Uterus (tissue), 4 donors: Measurements from ENCODE around the gene SETD4. TPM values are rescaled to one million over a fixed set of nuclear protein-coding genes. Genes with fewer than 3 reads are reported as not detected.

Source experiments
- DNase-seq, 2 donors: peaks; one replicate each; pipeline ENCODE4 v3.0.0-alpha.2; 2019 to 2020
- H3K27ac ChIP-seq, 2 donors: fragments of 200-600 bp; sonication (generic); 1 replicate in 1 of 2; 2 replicates in 1 of 2; pipeline ENCODE4 v1.5.1; 2016 to 2018
- H3K27me3 ChIP-seq, 2 donors: fragments of 200-600 bp; sonication (generic); one replicate each; pipeline ENCODE4 v1.5.1; 2018 to 2019; ENCODE audit warnings: control low read depth in 1 of 2
- H3K36me3 ChIP-seq, 2 donors: fragments of 200-600 bp; sonication (generic); one replicate each; pipeline ENCODE4 v1.5.1; 2019; ENCODE audit warnings: control low read depth in 1 of 2
- H3K4me1 ChIP-seq, 2 donors: fragments of 200-600 bp; sonication (generic); one replicate each; pipeline ENCODE4 v1.5.1; 2018 to 2019; ENCODE audit warnings: control low read depth in 1 of 2
- H3K4me3 ChIP-seq, 2 donors: fragments of 200-600 bp; sonication (generic); 1 replicate in 1 of 2; 2 replicates in 1 of 2; pipeline ENCODE4 v1.5.1; 2018 to 2019; ENCODE audit warnings: mild to moderate bottlenecking in 1 of 2
- H3K9me3 ChIP-seq, 2 donors: fragments of 200-600 bp; sonication (generic); one replicate each; pipeline ENCODE4 v1.5.1; 2019; ENCODE audit warnings: control low read depth in 1 of 2
- POLR2A ChIP-seq, 2 donors: fragments of 450-650 bp; IDR thresholded peaks; one replicate each; pipeline ENCODE4 v1.6.1; 2016; ENCODE audit warnings: antibody characterized with exemption in 2 of 2, mild to moderate bottlenecking in 1 of 2, moderate library complexity in 1 of 2
- intact Hi-C: fragments of 100-400 bp; cut with DNase I; formaldehyde crosslinking; loops from one replicate; pipeline ENCODE4 v1.15.1; 2023; ENCODE audit warnings: low total_unique reads
- small RNA-seq: library from RNA; depleted of rRNA; stranded (forward); fragments of <200 nt; gene quantifications from one replicate; pipeline ENCODE3, GENCODE V24; 2016
- total RNA-seq, 4 donors: library from RNA; depleted of rRNA in 3 of 4; stranded (reverse); fragments of >200 nt in 3 of 4; gene quantifications; one replicate each; pipeline versions ENCODE4 v1.1.0 to v1.2.4, GENCODE V29; 2014 to 2023
- TF ChIP-seq, protein P1 (sequence below), 4 experiments: fragments of 200-600 bp in 2 of 4; fragments of 450-650 bp in 2 of 4; sonication (generic) in 2 of 4; IDR thresholded peaks; one replicate each; pipeline ENCODE4 v1.5.1; 2016 to 2019; ENCODE audit warnings: antibody characterized with exemption in 4 of 4, mild to moderate bottlenecking in 2 of 4, moderate library complexity in 1 of 4
- donor health status: DM: yes; HTN: yes; CAD: no.

The SETD4 gene
- total RNA-seq, 4 donors from 2014 or later, result 12.4 to 35.6 (median 22.3) TPM

DNA sequence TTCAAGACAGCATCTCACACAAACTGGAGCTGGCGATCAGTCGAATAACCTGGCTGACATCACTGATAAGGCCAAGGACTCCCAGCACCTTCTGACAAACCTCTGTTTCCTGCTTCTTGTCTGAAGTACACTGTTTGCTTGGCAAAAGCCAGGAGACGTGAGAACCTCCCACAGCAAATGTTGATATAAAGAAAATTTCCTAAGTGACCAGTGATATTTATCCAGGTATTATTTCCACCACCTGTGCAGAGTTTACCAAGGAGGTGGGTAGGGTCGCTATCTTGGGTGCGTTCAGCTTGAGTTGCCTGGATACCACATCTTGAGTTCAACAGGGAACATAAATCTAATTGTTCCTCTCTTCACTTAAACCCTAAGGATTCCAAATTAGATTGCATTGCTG lies 72.9 kb downstream of the SETD4 start:
- H3K4me1 ChIP-seq, result no peaks in the 10 kb centered on the region
- intact Hi-C loops, result no loop called here
- H3K27ac ChIP-seq, result no peak overlapping the region
- no peak overlapping the region for H3K4me3 ChIP-seq
- H3K9me3 ChIP-seq, result no peaks in the 10 kb centered on the region
- no peaks in the 10 kb centered on the region for H3K36me3 ChIP-seq
- no peak for TF ChIP-seq POLR2A (IDR thresholded peaks at IDR 0.05)
- no peak for DNase-seq
- no peaks in the 10 kb centered on the region for H3K27me3 ChIP-seq

DNA sequence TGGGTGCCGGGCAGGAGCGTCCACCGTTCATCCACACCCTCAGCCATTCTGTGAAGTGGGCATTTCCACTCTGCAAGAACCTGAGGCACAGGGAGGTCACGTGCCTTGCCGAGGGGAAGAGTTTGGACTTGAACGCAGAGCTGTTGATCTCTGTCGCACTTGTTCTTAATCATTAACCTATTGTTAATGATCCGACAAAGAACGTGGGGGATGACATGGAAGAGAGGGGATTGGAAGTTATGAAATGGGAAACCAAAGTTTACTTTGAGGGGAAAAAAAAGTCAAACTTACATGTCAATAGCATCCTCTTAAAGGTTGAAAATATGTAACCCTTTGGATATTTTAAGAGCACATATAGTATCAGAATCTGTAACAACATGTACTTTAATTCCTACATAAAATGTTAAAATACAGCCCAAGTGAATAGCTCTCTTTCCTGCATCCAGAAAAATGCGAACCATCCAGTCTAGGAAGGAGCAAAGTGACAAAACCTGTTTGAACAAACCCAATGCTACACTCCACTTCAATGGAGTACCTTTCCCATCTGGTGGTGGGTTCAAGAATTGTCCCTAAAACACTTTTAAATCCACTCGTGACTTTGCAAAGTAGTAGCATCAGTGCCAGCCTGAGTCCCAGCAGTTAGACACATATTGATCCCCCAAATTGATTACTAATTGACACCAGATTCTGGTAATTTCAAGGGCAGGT lies 75.5 kb downstream of the SETD4 start:
- no peaks in the 10 kb centered on the region for H3K36me3 ChIP-seq
- TF ChIP-seq, protein P1, sequence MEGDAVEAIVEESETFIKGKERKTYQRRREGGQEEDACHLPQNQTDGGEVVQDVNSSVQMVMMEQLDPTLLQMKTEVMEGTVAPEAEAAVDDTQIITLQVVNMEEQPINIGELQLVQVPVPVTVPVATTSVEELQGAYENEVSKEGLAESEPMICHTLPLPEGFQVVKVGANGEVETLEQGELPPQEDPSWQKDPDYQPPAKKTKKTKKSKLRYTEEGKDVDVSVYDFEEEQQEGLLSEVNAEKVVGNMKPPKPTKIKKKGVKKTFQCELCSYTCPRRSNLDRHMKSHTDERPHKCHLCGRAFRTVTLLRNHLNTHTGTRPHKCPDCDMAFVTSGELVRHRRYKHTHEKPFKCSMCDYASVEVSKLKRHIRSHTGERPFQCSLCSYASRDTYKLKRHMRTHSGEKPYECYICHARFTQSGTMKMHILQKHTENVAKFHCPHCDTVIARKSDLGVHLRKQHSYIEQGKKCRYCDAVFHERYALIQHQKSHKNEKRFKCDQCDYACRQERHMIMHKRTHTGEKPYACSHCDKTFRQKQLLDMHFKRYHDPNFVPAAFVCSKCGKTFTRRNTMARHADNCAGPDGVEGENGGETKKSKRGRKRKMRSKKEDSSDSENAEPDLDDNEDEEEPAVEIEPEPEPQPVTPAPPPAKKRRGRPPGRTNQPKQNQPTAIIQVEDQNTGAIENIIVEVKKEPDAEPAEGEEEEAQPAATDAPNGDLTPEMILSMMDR (IDR thresholded peaks at IDR 0.05), result no peak
- TF ChIP-seq POLR2A (IDR thresholded peaks at IDR 0.05), result no peak
- no peaks in the 10 kb centered on the region for H3K4me1 ChIP-seq
- H3K27me3 ChIP-seq, result no peaks in the 10 kb centered on the region
- no peak overlapping the region for H3K27ac ChIP-seq
- no peaks in the 10 kb centered on the region for H3K9me3 ChIP-seq
- intact Hi-C loops, result no loop called here
- no peak overlapping the region for H3K4me3 ChIP-seq
- no peak for DNase-seq

Small RNA genes lying within 50 kb of the gene (small RNA-seq; reads per million reads assigned to genes)
- not detected for gene RNU6-992P

Other genes starting within 250 kb of the SETD4 start
- gene CBR1, start 9.5 kb upstream of the SETD4 start, total RNA-seq, result 100 to 1,000 TPM in 1 of 4 donors, 10 to 100 TPM in 3; 35.7 to 152 (median 57.9) TPM
- 1 to 10 TPM; 2.6 to 7.3 (median 5.2) TPM for gene CBR3, start 74.6 kb upstream of the SETD4 start, total RNA-seq
- gene DOP1B, start 96.3 kb upstream of the SETD4 start, total RNA-seq, result 10 to 100 TPM in 3 of 4 donors, 1 to 10 TPM in 1; 3.8 to 18.7 (median 14.9) TPM